ENCODE results near the gene SEC11A. TPM values are rescaled to one million over a fixed set of nuclear protein-coding genes. Genes with fewer than 3 reads are reported as not detected.
"Not testable (repeated sequence)": the region's sequence is repeated elsewhere in the genome, so short reads cannot be mapped to it uniquely, and the experiment has no call there.

The SEC11A gene
- total RNA-seq, 1 donor from 2014 or later, result 357 TPM

DNA sequence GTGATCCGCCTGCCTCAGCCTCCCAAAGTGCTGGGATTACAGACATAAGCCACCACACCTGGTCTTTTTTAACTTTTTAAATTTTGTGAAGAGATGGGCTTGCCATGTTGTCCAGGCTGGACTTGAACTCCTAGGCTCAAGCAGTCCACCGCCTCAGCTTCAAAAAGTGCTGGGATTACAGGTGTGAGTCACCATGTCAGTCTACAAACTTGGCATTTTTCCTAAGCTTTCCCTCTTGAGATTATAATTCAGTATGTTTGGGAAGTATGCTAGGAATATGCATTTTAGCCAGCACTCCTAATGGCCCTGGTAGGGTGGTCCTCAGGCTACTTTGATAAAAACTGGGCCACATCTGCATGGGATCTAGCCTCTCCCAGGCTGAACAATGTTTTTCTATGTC, 66.2 kb downstream of the SEC11A start:
- no peaks in the 10 kb centered on the region for H3K9me3 ChIP-seq (ENCODE audit: control insufficient read depth in 3 of 3, low read length in 3 of 3)
- H3K4me1 ChIP-seq (ENCODE audit: control insufficient read depth in 3 of 3, insufficient read depth in 3 of 3, low read length in 3 of 3), result peaks cover 8 to 22% (median 13%) of the 10 kb centered on the region in 3 donors
- no peaks in the 10 kb centered on the region for H3K27me3 ChIP-seq (ENCODE audit: control insufficient read depth in 3 of 3, insufficient read depth in 3 of 3, low read length in 3 of 3)
- no peak overlapping the region for H3K27ac ChIP-seq (ENCODE audit: low read depth, low read length)
- H3K4me3 ChIP-seq (ENCODE audit: low read length in 3 of 3), result no peak overlapping the region
- peaks cover 28 to 59% (median 58%) of the 10 kb centered on the region in 3 donors for H3K36me3 ChIP-seq (ENCODE audit: control insufficient read depth in 3 of 3, insufficient read depth in 3 of 3, low read length in 3 of 3)
- no peak overlapping the region for H3K9ac ChIP-seq (ENCODE audit: low read depth in 1 of 3, low read length in 3 of 3)

DNA sequence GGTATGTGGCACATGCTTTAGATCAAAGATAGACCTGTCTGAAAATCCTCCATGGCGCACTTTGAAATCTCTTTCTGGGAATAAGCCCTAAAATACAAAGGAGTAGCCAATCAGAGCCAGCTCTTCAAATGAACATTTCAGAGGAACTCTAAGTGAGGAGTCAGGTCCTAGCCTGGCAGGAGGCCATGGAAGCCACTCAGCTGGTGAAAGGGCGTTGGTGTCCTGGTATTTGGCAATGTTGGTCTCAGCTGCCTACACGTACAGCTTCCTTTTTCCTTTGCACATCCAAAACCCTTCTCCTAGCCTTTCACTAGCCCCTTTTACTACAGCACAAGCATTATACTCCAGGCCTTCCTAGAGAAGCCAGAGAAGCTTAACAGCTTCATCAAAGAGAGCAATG, 67.4 kb downstream of the SEC11A start:
- H3K27ac ChIP-seq (ENCODE audit: low read depth, low read length), result no peak overlapping the region

DNA sequence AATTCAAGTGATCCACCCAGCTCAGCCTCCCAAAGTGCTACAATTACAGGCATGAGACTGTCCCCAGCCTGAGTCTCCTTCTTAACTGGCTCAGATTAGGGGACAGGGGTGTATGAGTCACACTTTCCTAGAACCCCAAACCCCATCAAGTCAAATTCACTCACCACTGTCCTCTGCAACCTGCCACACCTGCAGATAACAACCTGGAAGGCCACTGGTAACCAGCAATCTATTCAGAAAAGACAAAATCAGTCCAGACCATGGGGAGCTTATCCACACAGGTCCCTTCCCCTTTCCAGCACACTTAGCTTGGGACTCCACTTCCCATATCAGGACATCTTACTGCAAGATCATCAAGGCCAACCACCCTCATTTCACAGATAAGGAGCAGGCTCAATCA, 68.2 kb downstream of the SEC11A start:
- Histone ChIP-seq H3K27me3 (ENCODE audit: control insufficient read depth in 3 of 3, insufficient read depth in 3 of 3, low read length in 3 of 3) (no peaks in the 10 kb centered on the region), H3K4me3 (ENCODE audit: low read length in 3 of 3) (no peak overlapping the region), H3K4me1 (ENCODE audit: control insufficient read depth in 3 of 3, insufficient read depth in 3 of 3, low read length in 3 of 3) (peaks cover 0 to 8% (median under 1%) of the 10 kb centered on the region in 3 donors), H3K27ac (ENCODE audit: low read depth, low read length) (no peak overlapping the region), H3K36me3 (ENCODE audit: control insufficient read depth in 3 of 3, insufficient read depth in 3 of 3, low read length in 3 of 3) (peaks cover 37 to 69% (median 66%) of the 10 kb centered on the region in 3 donors), H3K9ac (ENCODE audit: low read depth in 1 of 3, low read length in 3 of 3) (no peak overlapping the region), H3K9me3 (ENCODE audit: control insufficient read depth in 3 of 3, low read length in 3 of 3) (no peaks in the 10 kb centered on the region)

More for the DNA sequence above, 67.4 kb downstream of the SEC11A start:
- peaks cover 4 to 16% (median 9%) of the 10 kb centered on the region in 3 donors for H3K4me1 ChIP-seq (ENCODE audit: control insufficient read depth in 3 of 3, insufficient read depth in 3 of 3, low read length in 3 of 3)
- H3K9me3 ChIP-seq (ENCODE audit: control insufficient read depth in 3 of 3, low read length in 3 of 3), result no peaks in the 10 kb centered on the region
- H3K27me3 ChIP-seq (ENCODE audit: control insufficient read depth in 3 of 3, insufficient read depth in 3 of 3, low read length in 3 of 3), result no peaks in the 10 kb centered on the region
- no peak overlapping the region for H3K9ac ChIP-seq (ENCODE audit: low read depth in 1 of 3, low read length in 3 of 3)
- H3K4me3 ChIP-seq (ENCODE audit: low read length in 3 of 3), result no peak overlapping the region
- peaks cover 32 to 62% (median 58%) of the 10 kb centered on the region in 3 donors for H3K36me3 ChIP-seq (ENCODE audit: control insufficient read depth in 3 of 3, insufficient read depth in 3 of 3, low read length in 3 of 3)

DNA sequence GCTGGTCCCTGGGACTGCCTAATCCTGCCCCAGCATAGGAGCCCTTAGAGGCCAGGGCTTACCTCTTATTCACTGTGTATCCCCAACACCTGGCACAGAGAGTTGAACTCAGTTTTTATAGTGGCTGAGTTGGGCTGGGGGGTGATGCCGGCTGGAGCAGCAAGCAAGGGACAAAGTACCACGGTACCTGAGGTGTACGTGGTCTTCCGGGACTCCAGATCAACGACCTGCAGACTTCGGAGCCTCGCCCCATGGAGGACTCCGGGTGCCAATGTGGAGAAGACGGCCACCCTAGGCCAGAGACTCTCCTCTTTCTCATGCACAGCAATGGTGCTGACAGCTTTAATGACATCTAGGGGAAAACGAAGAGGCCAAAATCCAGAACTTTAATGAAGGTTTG, 69.9 kb downstream of the SEC11A start:
- H3K9me3 ChIP-seq (ENCODE audit: control insufficient read depth in 3 of 3, low read length in 3 of 3), result no peaks in the 10 kb centered on the region
- H3K4me1 ChIP-seq (ENCODE audit: control insufficient read depth in 3 of 3, insufficient read depth in 3 of 3, low read length in 3 of 3), result peaks cover 0 to 3% (median 0%) of the 10 kb centered on the region in 3 donors
- H3K36me3 ChIP-seq (ENCODE audit: control insufficient read depth in 3 of 3, insufficient read depth in 3 of 3, low read length in 3 of 3), result peaks cover 44 to 69% (median 69%) of the 10 kb centered on the region in 3 donors
- no peak overlapping the region for H3K27ac ChIP-seq (ENCODE audit: low read depth, low read length)
- no peaks in the 10 kb centered on the region for H3K27me3 ChIP-seq (ENCODE audit: control insufficient read depth in 3 of 3, insufficient read depth in 3 of 3, low read length in 3 of 3)
- H3K9ac ChIP-seq (ENCODE audit: low read depth in 1 of 3, low read length in 3 of 3), result no peak overlapping the region
- no peak overlapping the region for H3K4me3 ChIP-seq (ENCODE audit: low read length in 3 of 3)

DNA sequence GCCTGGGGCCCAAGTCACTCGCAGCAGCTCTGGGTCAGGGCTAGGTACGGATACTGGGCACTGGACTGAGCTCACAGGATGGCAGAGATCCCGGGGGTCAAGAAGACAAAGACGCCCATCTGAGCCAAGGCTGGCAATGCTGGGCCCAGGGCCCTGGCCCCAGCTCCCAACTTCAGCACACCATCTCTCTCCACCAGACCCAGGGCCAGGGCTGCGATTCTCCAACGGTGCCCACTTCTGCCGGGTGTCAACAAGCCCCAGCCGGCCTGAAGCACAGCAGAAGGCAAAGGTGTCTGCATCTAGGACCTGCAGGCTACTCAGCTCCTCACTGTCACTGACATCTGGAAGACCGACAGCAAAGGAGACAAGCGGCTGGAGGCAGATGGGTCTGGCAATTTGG, 70.4 kb downstream of the SEC11A start:
- Histone ChIP-seq H3K9me3 (ENCODE audit: control insufficient read depth in 3 of 3, low read length in 3 of 3) (no peaks in the 10 kb centered on the region), H3K4me1 (ENCODE audit: control insufficient read depth in 3 of 3, insufficient read depth in 3 of 3, low read length in 3 of 3) (peaks cover 0 to 3% (median 0%) of the 10 kb centered on the region in 3 donors), H3K36me3 (ENCODE audit: control insufficient read depth in 3 of 3, insufficient read depth in 3 of 3, low read length in 3 of 3) (peaks cover 47 to 74% (median 74%) of the 10 kb centered on the region in 3 donors), H3K27me3 (ENCODE audit: control insufficient read depth in 3 of 3, insufficient read depth in 3 of 3, low read length in 3 of 3) (no peaks in the 10 kb centered on the region), H3K4me3 (ENCODE audit: low read length in 3 of 3) (no peak overlapping the region), H3K9ac (ENCODE audit: low read depth in 1 of 3, low read length in 3 of 3) (no peak overlapping the region), H3K27ac (ENCODE audit: low read depth, low read length) (no peak overlapping the region)

DNA sequence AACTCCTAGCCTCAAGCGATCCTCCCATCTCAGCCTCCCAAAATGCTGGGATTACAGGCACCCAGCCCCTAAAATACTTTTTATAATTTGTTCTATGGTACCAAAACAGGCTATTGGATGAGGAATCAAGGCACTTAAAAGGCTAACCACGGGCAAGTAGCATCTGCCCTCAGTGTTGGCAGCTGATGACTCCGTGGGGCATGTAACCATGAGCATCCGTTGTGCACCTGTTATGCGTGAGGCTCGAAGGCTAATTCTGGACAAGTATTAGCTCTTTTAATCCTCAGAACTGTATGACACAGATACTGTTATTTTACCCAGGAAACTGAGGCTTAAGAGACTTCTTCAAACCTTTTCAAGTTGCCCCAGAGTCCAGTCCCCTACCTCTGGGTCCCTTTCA, 72.1 kb downstream of the SEC11A start:
- Histone ChIP-seq H3K27me3 (ENCODE audit: control insufficient read depth in 3 of 3, insufficient read depth in 3 of 3, low read length in 3 of 3) (no peaks in the 10 kb centered on the region), H3K4me1 (ENCODE audit: control insufficient read depth in 3 of 3, insufficient read depth in 3 of 3, low read length in 3 of 3) (peaks cover 0 to 3% (median 0%) of the 10 kb centered on the region in 3 donors), H3K36me3 (ENCODE audit: control insufficient read depth in 3 of 3, insufficient read depth in 3 of 3, low read length in 3 of 3) (peaks cover 55 to 80% (median 77%) of the 10 kb centered on the region in 3 donors), H3K9ac (ENCODE audit: low read depth in 1 of 3, low read length in 3 of 3) (peak overlapping the region in 1 of 3 donors; percentile 8), H3K9me3 (ENCODE audit: control insufficient read depth in 3 of 3, low read length in 3 of 3) (no peaks in the 10 kb centered on the region), H3K4me3 (ENCODE audit: low read length in 3 of 3) (no peak overlapping the region), H3K27ac (ENCODE audit: low read depth, low read length) (no peak overlapping the region)

DNA sequence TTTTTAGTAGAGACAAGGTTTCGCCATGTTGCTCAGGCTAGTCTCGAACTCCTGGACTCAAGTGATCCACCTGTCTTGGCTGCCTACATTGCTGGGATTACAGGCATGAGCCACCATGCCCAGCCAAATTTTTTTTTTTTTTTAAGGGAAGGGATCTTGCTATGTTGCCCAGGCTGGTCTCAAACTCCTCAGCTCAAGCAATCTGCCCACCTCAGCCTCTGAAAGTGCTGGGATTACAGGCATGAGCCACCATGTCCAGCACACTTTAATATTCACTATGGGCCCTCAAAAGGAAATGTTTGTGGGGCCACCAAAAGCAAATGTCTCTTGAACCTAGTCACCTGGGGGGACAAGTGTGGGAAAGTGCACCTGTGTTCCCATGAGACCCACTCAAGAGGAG, 73.3 kb downstream of the SEC11A start:
- not testable (repeated sequence) for H3K9me3 ChIP-seq (ENCODE audit: control insufficient read depth in 3 of 3, low read length in 3 of 3); H3K4me3 ChIP-seq (ENCODE audit: low read length in 3 of 3); H3K27me3 ChIP-seq (ENCODE audit: control insufficient read depth in 3 of 3, insufficient read depth in 3 of 3, low read length in 3 of 3); H3K4me1 ChIP-seq (ENCODE audit: control insufficient read depth in 3 of 3, insufficient read depth in 3 of 3, low read length in 3 of 3); H3K9ac ChIP-seq (ENCODE audit: low read depth in 1 of 3, low read length in 3 of 3); H3K27ac ChIP-seq (ENCODE audit: low read depth, low read length)
- H3K36me3 ChIP-seq (ENCODE audit: control insufficient read depth in 3 of 3, insufficient read depth in 3 of 3, low read length in 3 of 3), result peaks cover 51 to 74% (median 71%) of the 10 kb centered on the region in 3 donors

DNA sequence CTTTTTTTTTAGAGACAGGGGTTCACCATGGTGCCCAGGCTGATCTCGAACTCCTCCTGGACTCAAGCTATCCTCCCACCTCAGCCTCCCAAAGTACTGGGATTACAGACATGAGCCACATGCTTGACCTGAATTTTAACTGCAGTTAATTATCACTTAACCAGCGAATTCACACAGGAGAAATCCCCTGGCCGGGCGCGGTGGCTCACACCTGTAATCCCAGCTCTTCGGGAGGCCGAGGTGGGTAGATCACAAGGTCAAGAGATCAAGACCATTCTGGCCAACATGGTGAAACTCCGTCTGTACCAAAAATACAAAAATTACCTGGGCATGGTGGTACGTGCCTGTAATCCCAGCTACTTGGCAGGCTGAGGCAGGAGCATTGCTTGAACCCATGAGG, 74.1 kb downstream of the SEC11A start:
- not testable (repeated sequence) for H3K9me3 ChIP-seq (ENCODE audit: control insufficient read depth in 3 of 3, low read length in 3 of 3); H3K27me3 ChIP-seq (ENCODE audit: control insufficient read depth in 3 of 3, insufficient read depth in 3 of 3, low read length in 3 of 3); H3K4me3 ChIP-seq (ENCODE audit: low read length in 3 of 3); H3K9ac ChIP-seq (ENCODE audit: low read depth in 1 of 3, low read length in 3 of 3); H3K27ac ChIP-seq (ENCODE audit: low read depth, low read length); H3K4me1 ChIP-seq (ENCODE audit: control insufficient read depth in 3 of 3, insufficient read depth in 3 of 3, low read length in 3 of 3)
- peaks cover 50 to 70% (median 69%) of the 10 kb centered on the region in 3 donors for H3K36me3 ChIP-seq (ENCODE audit: control insufficient read depth in 3 of 3, insufficient read depth in 3 of 3, low read length in 3 of 3)

DNA sequence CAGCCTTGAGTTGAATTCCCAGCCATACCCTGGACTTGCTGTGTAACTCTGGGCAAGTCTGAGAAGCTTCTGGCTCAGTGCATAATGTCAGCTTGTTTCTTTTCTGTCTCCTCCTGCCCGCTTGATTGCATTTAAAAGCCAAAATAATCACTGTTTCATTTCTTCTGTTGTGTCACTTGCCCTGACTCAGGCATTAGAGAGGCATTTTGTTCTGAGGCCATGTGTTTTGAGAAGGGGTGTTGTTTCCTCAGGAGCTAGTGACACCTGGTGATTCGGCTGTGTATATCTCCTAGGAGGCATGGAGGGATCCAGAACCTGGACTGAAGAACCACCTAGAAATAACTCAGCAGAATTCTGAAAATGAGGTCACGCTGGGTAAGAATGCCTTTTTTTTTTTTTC, 77.8 kb downstream of the SEC11A start:
- Histone ChIP-seq H3K9ac (ENCODE audit: low read depth in 1 of 3, low read length in 3 of 3) (no peak overlapping the region), H3K9me3 (ENCODE audit: control insufficient read depth in 3 of 3, low read length in 3 of 3) (no peaks in the 10 kb centered on the region), H3K27me3 (ENCODE audit: control insufficient read depth in 3 of 3, insufficient read depth in 3 of 3, low read length in 3 of 3) (no peaks in the 10 kb centered on the region), H3K4me1 (ENCODE audit: control insufficient read depth in 3 of 3, insufficient read depth in 3 of 3, low read length in 3 of 3) (peaks cover 7 to 13% (median 10%) of the 10 kb centered on the region in 3 donors), H3K36me3 (ENCODE audit: control insufficient read depth in 3 of 3, insufficient read depth in 3 of 3, low read length in 3 of 3) (peaks cover 29 to 53% (median 48%) of the 10 kb centered on the region in 3 donors), H3K4me3 (ENCODE audit: low read length in 3 of 3) (no peak overlapping the region), H3K27ac (ENCODE audit: low read depth, low read length) (no peak overlapping the region)

DNA sequence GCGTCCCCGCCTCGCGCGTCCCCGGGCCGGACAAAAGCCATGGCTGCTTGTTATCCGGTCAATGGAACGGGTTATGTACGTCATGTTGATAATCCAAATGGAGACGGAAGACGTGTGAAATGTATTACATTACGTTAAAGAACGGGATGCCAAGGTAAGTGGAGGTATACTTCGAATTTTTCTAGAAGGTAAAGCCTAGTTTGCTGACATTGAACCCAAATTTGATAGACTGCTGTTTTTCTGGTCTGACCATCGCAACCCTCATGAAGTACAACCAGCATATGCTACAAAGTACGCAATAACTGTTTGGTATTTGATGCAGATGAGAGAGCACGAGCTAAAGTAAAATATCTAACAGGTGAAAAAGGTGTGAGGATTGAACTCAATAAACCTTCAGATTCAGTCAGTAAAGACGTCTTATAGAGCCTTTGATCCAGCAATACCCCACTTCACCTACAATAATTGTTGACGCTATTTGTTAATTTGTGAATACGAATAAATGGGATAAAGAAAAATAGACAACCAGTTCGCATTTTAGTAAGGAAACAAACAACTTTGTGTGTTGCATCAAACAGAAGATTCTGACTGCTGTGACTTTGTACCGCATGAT, 81.6 kb downstream of the SEC11A start:
- Histone ChIP-seq H3K9ac (ENCODE audit: low read depth in 1 of 3, low read length in 3 of 3) (peak overlapping the region; percentile 81 to 98 (median 95)), H3K27ac (ENCODE audit: low read depth, low read length) (peak overlapping the region; percentile 81), H3K27me3 (ENCODE audit: control insufficient read depth in 3 of 3, insufficient read depth in 3 of 3, low read length in 3 of 3) (no peaks in the 10 kb centered on the region), H3K4me3 (ENCODE audit: low read length in 3 of 3) (peak overlapping the region; percentile 60 to 93 (median 83)), H3K36me3 (ENCODE audit: control insufficient read depth in 3 of 3, insufficient read depth in 3 of 3, low read length in 3 of 3) (peaks cover 6 to 20% (median 18%) of the 10 kb centered on the region in 3 donors), H3K4me1 (ENCODE audit: control insufficient read depth in 3 of 3, insufficient read depth in 3 of 3, low read length in 3 of 3) (peaks cover 25 to 36% (median 27%) of the 10 kb centered on the region in 3 donors), H3K9me3 (ENCODE audit: control insufficient read depth in 3 of 3, low read length in 3 of 3) (no peaks in the 10 kb centered on the region)

All from skeletal muscle tissue (tissue), 4 donors.